Smooth muscle cell (in vitro differentiated cells): Measurements from ENCODE around the gene EIF4B. TPM values are rescaled to one million over a fixed set of nuclear protein-coding genes. Genes with fewer than 3 reads are reported as not detected.

Experiments
- DNase-seq: peaks from one replicate; lab custom pipeline; 2025; ENCODE audit not compliant: unreplicated experiment; lab: John Stamatoyannopoulos, UW
- H2AFZ ChIP-seq: fragments of 200-600 bp; sonication (generic); 2 replicates; pipeline ENCODE4 v1.6.0; 2016; ENCODE audit warnings: antibody characterized with exemption, low read depth, mild to moderate bottlenecking
- H3F3A ChIP-seq: fragments of 200-600 bp; sonication (generic); 2 replicates; pipeline ENCODE4 v1.6.0; 2017; ENCODE audit warnings: antibody characterized with exemption, low read depth
- H3K27ac ChIP-seq: fragments of 200-600 bp; sonication (generic); 2 replicates; pipeline ENCODE4 v1.5.1; 2016; ENCODE audit warnings: low read depth, mild to moderate bottlenecking
- H3K27me3 ChIP-seq: fragments of 200-600 bp; sonication (generic); 2 replicates; pipeline ENCODE4 v1.6.1; 2016; ENCODE audit warnings: low read depth, mild to moderate bottlenecking
- H3K36me3 ChIP-seq: fragments of 200-600 bp; sonication (generic); 2 replicates; pipeline ENCODE4 v1.5.1; 2016; ENCODE audit warnings: low read depth
- H3K4me1 ChIP-seq: fragments of 200-600 bp; sonication (generic); 2 replicates; pipeline ENCODE4 v1.5.1; 2016; ENCODE audit warnings: low read depth
- H3K4me2 ChIP-seq: fragments of 200-600 bp; sonication (generic); 2 replicates; pipeline ENCODE4 v1.6.0; 2016; ENCODE audit warnings: mild to moderate bottlenecking
- H3K4me3 ChIP-seq: fragments of 200-600 bp; sonication (generic); 2 replicates; pipeline ENCODE4 v1.5.1; 2016; ENCODE audit warnings: mild to moderate bottlenecking
- H3K79me2 ChIP-seq: fragments of 200-600 bp; sonication (generic); 2 replicates; pipeline ENCODE4 v1.6.0; 2016; ENCODE audit warnings: low read depth, mild to moderate bottlenecking
- H3K9ac ChIP-seq: fragments of 200-600 bp; sonication (generic); 2 replicates; pipeline ENCODE4 v1.6.0; 2016; ENCODE audit warnings: low read depth
- H3K9me3 ChIP-seq: fragments of 200-600 bp; sonication (generic); replicated peaks from 2 replicates; pipeline ENCODE4 v1.5.1; 2016; ENCODE audit warnings: low read depth
- H4K20me1 ChIP-seq: fragments of 200-600 bp; sonication (generic); 2 replicates; pipeline ENCODE4 v1.6.0; 2016; ENCODE audit warnings: low read depth
- WGBS: methylation state at CpG from one replicate; pipeline ENCODE4 v1.1.7; 2016; ENCODE audit warnings: low lambda C conversion rate; 5-methylcytosine and 5-hydroxymethylcytosine counted together
- polyA plus RNA-seq: library from polyadenylated mRNA; unstranded; fragments of >200 nt; fragmentation: Nextera tagmentation; extraction: Ambion mirVana; gene quantifications from 2 replicates; pipeline ENCODE4 v1.2.1, GENCODE V29; 2016
- total RNA-seq: library from RNA; depleted of rRNA; stranded (reverse); fragments of >200 nt; gene quantifications from 2 replicates; pipeline ENCODE4 v1.2.3, GENCODE V29; 2014
- TF ChIP-seq, protein P1 (sequence below): fragments of 200-600 bp; sonication (generic); IDR thresholded peaks from 2 replicates; pipeline ENCODE4 v1.5.1; 2017; ENCODE audit warnings: borderline replicate concordance, mild to moderate bottlenecking, antibody characterized with exemption; ENCODE audit not compliant: insufficient read depth, poor library complexity, severe bottlenecking

The EIF4B gene
- total and polyA plus RNA-seq, 2 experiments from 2014 or later = 39.9 to 241 TPM

DNA sequence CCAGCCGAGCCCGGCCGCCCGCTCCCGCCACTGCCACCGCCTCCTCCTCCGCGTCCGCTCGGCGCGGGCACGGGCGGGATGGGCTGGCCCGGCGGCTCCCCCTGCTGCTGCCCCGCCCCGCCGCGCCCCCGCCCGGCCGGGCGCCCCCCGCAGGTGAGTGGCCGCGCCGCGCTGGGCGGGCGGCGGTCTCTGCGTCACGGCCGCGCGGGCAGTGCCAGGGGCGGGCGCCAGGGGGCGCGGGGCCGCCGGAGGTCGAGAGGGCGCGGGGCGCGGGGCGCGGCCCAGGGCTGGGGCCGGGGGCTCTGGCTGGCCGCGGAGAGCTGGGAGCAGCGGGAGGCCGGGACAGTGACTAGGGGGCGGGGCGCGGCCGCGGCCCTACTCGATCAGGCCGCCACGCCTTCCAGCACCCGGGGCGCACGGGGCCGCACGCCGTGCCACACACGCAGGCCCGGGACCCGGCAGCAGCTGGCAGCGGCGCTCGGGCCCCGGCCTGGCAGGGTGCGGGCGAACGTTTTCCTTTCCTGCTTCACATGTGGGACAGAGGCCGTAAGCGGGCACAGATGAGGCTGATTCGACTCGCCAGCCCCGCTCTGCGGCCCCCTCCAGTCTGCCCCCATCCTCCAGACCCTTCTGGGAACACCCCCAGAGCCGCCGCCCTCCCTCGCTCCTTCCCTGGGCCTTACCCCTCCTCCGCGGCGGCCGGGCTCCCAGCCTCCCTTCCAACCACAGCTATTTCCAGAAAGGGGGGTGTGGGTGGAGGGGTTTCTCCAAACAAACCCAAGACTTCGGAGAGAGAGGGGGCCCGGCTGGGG, 41.2 kb downstream of the EIF4B start:
- Histone ChIP-seq H3K9me3 (no peaks in the 10 kb centered on the region), H4K20me1 (no peaks in the 10 kb centered on the region), H3K27me3 (no peaks in the 10 kb centered on the region), H3F3A (peaks cover 34% of the 10 kb centered on the region), H3K4me2 (peak overlapping the region; percentile 84), H3K79me2 (peaks cover 12% of the 10 kb centered on the region), H3K4me1 (peaks cover 43% of the 10 kb centered on the region), H3K4me3 (peak overlapping the region; percentile 78), H3K9ac (peak overlapping the region; percentile 76), H2AFZ (no peak overlapping the region), H3K36me3 (no peaks in the 10 kb centered on the region), H3K27ac (peak overlapping the region; percentile 86)
- 1% methylated on average over 16 of the region's 94 CpGs for WGBS
- TF ChIP-seq, protein P1, sequence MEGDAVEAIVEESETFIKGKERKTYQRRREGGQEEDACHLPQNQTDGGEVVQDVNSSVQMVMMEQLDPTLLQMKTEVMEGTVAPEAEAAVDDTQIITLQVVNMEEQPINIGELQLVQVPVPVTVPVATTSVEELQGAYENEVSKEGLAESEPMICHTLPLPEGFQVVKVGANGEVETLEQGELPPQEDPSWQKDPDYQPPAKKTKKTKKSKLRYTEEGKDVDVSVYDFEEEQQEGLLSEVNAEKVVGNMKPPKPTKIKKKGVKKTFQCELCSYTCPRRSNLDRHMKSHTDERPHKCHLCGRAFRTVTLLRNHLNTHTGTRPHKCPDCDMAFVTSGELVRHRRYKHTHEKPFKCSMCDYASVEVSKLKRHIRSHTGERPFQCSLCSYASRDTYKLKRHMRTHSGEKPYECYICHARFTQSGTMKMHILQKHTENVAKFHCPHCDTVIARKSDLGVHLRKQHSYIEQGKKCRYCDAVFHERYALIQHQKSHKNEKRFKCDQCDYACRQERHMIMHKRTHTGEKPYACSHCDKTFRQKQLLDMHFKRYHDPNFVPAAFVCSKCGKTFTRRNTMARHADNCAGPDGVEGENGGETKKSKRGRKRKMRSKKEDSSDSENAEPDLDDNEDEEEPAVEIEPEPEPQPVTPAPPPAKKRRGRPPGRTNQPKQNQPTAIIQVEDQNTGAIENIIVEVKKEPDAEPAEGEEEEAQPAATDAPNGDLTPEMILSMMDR = peak; percentile 12
- peak; percentile 80 for DNase-seq

DNA sequence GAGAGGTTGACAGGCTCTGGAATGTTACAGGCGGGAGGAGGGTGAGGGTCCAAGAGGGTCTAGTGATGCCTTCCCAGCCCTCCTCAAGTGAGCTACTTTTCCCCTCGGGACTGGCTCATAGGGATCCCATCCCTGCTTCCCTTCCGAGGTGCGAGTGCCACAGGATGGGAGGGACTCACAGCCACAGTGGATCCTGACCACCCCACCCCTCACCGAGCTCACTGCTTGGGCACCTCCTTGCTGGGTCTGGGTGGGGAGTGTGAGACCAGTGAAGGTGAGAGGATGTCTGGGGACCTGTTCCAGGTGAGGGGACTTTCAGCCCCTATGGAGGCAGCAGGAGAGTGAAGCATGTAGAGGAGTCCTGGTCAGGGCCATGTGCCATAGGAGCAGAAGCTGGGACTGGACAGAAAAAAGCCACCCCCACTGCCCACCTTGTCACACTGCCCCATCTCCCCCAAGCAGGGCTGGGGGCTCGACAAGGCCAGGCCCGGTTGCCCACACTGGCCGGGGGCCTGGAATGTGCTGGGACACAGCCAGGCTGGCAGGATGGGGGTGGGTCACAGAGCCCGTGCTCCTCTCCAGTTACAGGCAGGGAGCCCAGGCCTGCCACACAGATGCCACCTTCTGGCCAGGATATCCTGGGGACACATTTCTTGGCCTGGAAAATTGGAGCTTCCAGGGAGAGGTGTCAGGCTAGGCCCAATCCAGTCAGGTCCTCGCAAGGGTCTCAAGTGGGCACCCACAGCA, 42.0 kb downstream of the EIF4B start:
- peak overlapping the region; percentile 15 for H3K9ac ChIP-seq
- TF ChIP-seq, protein P1 = no peak
- H3K27me3 ChIP-seq = no peaks in the 10 kb centered on the region
- H3F3A ChIP-seq = peaks cover 26% of the 10 kb centered on the region
- peaks cover 43% of the 10 kb centered on the region for H3K4me1 ChIP-seq
- H2AFZ ChIP-seq = no peak overlapping the region
- WGBS = 24% methylated on average over 10 of the region's 10 CpGs
- H3K27ac ChIP-seq = peak overlapping the region; percentile 86
- no peaks in the 10 kb centered on the region for H4K20me1 ChIP-seq
- DNase-seq = no peak
- peaks cover 12% of the 10 kb centered on the region for H3K79me2 ChIP-seq
- no peaks in the 10 kb centered on the region for H3K36me3 ChIP-seq
- no peaks in the 10 kb centered on the region for H3K9me3 ChIP-seq
- H3K4me2 ChIP-seq = peak overlapping the region; percentile 84
- H3K4me3 ChIP-seq = peak overlapping the region; percentile 52

DNA sequence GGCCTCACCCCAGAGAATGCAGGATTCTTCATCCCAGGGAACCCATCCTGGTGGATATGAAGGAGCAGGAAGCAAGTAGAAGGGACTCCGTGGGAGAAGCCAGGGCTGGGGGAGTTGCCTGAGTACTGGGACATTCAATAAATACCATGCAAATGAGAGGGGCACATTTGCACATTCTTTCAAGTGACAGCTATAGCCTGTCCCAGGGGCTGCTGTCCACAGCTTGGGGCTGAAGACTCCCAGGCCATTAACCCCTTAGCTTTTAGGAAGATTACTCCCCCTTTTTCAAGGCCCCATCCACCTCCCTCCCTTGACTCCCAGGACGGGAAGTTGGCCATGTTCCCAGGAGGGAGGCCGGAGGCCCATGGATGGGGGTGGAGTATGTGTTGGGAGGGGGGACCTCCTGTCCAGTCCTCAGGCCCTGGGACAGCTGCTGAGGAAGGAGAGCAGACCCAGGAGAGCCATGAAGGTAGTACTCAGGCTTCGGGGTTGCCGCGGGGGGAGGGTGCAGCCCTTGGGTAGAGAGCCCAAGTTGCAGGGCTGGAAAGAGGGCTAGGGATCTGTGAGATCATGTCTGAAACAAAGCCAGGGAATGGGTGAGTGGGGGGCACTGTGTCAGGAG, 42.6 kb downstream of the EIF4B start:
- Histone ChIP-seq H3K27me3 (no peaks in the 10 kb centered on the region), H3K79me2 (peaks cover 12% of the 10 kb centered on the region), H3K4me3 (peak overlapping the region; percentile 52), H4K20me1 (no peaks in the 10 kb centered on the region), H3K9me3 (no peaks in the 10 kb centered on the region), H3K4me2 (peak overlapping the region; percentile 84), H3K36me3 (no peaks in the 10 kb centered on the region), H3K27ac (peak overlapping the region; percentile 86), H3F3A (peaks cover 25% of the 10 kb centered on the region), H2AFZ (no peak overlapping the region), H3K4me1 (peaks cover 43% of the 10 kb centered on the region), H3K9ac (no peak overlapping the region)
- DNase-seq = peak; percentile 68
- 11% methylated on average over 6 of the region's 6 CpGs for WGBS
- TF ChIP-seq, protein P1 = no peak
